Sigmoid colon (tissue), 4 donors: ENCODE data around the gene SMTNL1.

Experiments
- EP300 ChIP-seq, 4 donors: sonication (generic); formaldehyde crosslinking; IDR thresholded peaks; one replicate each; pipeline ENCODE4 v1.6.1; 2017; ENCODE audit warnings: antibody characterized with exemption in 4 of 4
- POLR2A ChIP-seq, 2 donors: fragments of 450-650 bp; IDR thresholded peaks; one replicate each; pipeline ENCODE4 v1.6.1; 2016; ENCODE audit warnings: antibody characterized with exemption in 2 of 2, mild to moderate bottlenecking in 2 of 2, moderate library complexity in 2 of 2
- POLR2AphosphoS5 ChIP-seq, 4 donors: sonication (generic); formaldehyde crosslinking; IDR thresholded peaks; one replicate each; pipeline ENCODE4 v1.6.1; 2017; ENCODE audit warnings: antibody characterized with exemption in 4 of 4
- TF ChIP-seq, protein P1 (sequence below), 4 experiments: fragments of 450-650 bp in 3 of 4; fragments of 200-600 bp in 1 of 4; IDR thresholded peaks; one replicate each; pipeline ENCODE4 v1.5.1; 2016 to 2019; ENCODE audit warnings: antibody characterized with exemption in 4 of 4, mild to moderate bottlenecking in 3 of 4, moderate library complexity in 2 of 4

DNA sequence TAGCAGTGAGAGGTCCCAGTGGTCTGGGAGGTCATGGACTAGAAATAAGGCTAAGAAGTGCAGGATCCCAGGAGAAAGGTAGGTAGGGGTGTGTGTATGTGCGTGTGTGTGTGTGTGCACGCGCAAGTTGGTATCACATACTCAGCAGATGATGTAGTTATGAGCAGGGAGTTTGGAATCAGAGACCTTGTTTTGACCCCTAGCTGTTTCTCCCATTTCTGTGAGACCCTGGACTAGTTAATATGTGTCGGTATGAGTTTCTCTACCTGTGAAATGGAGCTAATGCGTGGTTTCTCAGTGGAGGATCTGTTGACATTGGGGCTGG, 61.4 kb downstream of the SMTNL1 start:
- TF ChIP-seq, protein P1, sequence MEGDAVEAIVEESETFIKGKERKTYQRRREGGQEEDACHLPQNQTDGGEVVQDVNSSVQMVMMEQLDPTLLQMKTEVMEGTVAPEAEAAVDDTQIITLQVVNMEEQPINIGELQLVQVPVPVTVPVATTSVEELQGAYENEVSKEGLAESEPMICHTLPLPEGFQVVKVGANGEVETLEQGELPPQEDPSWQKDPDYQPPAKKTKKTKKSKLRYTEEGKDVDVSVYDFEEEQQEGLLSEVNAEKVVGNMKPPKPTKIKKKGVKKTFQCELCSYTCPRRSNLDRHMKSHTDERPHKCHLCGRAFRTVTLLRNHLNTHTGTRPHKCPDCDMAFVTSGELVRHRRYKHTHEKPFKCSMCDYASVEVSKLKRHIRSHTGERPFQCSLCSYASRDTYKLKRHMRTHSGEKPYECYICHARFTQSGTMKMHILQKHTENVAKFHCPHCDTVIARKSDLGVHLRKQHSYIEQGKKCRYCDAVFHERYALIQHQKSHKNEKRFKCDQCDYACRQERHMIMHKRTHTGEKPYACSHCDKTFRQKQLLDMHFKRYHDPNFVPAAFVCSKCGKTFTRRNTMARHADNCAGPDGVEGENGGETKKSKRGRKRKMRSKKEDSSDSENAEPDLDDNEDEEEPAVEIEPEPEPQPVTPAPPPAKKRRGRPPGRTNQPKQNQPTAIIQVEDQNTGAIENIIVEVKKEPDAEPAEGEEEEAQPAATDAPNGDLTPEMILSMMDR (IDR thresholded peaks at IDR 0.05) = no peak
- no peak for TF ChIP-seq POLR2A (IDR thresholded peaks at IDR 0.05)
- TF ChIP-seq POLR2AphosphoS5 (IDR thresholded peaks at IDR 0.05) = peak in 1 of 4 donors; percentile 12
- TF ChIP-seq EP300 (IDR thresholded peaks at IDR 0.05) = no peak
